Measurements from ENCODE around the gene CCDC60. TPM values are rescaled to one million over a fixed set of nuclear protein-coding genes. Genes with fewer than 3 reads are reported as not detected.

Gene CCDC60
- total RNA-seq, 1 donor from 2014 or later = not detected

GRCh38 chr12:119399301-119399700 lies 64.8 kb downstream of the CCDC60 start:
- CTCF ChIA-PET = interaction anchor here (0.6 kb wide), 1 partner anchor 909 kb away, joined by 3 read pairs; no protein-coding TSS in a partner anchor
- DNase-seq (no peak), ATAC-seq (ENCODE audit: low read depth) (no peak)
- peaks cover 2% of the 10 kb centered on the region for H3K27me3 Mint-ChIP-seq
- no peak overlapping the region for H3K27ac Mint-ChIP-seq
- no peaks in the 10 kb centered on the region for H3K9me3 Mint-ChIP-seq
- no peaks in the 10 kb centered on the region for H3K36me3 Mint-ChIP-seq (ENCODE audit: low read depth)
- intact Hi-C loops (cut with micrococcal nuclease) = no loop called here
- no peaks in the 10 kb centered on the region for H3K4me1 Mint-ChIP-seq
- no peak overlapping the region for H3K4me3 Mint-ChIP-seq
- POLR2A ChIA-PET = no interaction called here
- no peak for TF ChIP-seq CTCF (IDR thresholded peaks at IDR 0.05)

GRCh38 chr12:119406308-119406707 lies 71.8 kb downstream of the CCDC60 start:
- H3K36me3 Mint-ChIP-seq (ENCODE audit: low read depth) = no peaks in the 10 kb centered on the region
- no peaks in the 10 kb centered on the region for H3K4me1 Mint-ChIP-seq
- ChIA-PET CTCF (no interaction called here), POLR2A (no interaction called here)
- no peaks in the 10 kb centered on the region for H3K9me3 Mint-ChIP-seq
- DNase-seq (no peak), ATAC-seq (ENCODE audit: low read depth) (no peak)
- H3K4me3 Mint-ChIP-seq = no peak overlapping the region
- no peak overlapping the region for H3K27ac Mint-ChIP-seq
- no peak for TF ChIP-seq CTCF (IDR thresholded peaks at IDR 0.05)
- intact Hi-C loops (cut with micrococcal nuclease) = no loop called here
- peaks cover 3% of the 10 kb centered on the region for H3K27me3 Mint-ChIP-seq

- DNase-seq = no peak
- no peak overlapping the region for H3K27ac Mint-ChIP-seq
- no peak overlapping the region for H3K4me3 Mint-ChIP-seq
- intact Hi-C loops (cut with micrococcal nuclease) = no loop called here
- H3K36me3 Mint-ChIP-seq (ENCODE audit: low read depth) = no peaks in the 10 kb centered on the region
- no peak for TF ChIP-seq CTCF (IDR thresholded peaks at IDR 0.05)
- H3K9me3 Mint-ChIP-seq = no peaks in the 10 kb centered on the region
- H3K4me1 Mint-ChIP-seq = no peaks in the 10 kb centered on the region
- CTCF ChIA-PET = no interaction called here
- no peak for ATAC-seq (ENCODE audit: low read depth)
- POLR2A ChIA-PET = no interaction called here
- H3K27me3 Mint-ChIP-seq = peaks cover 3% of the 10 kb centered on the region
Measured at GRCh38 chr12:119406811-119407210, 72.3 kb downstream of the CCDC60 start.

GRCh38 chr12:119409043-119409442 lies 74.5 kb downstream of the CCDC60 start:
- POLR2A ChIA-PET = no interaction called here
- CTCF ChIA-PET = no interaction called here
- intact Hi-C loops (cut with micrococcal nuclease) = no loop called here
- Mint-ChIP-seq H3K4me1 (no peaks in the 10 kb centered on the region), H3K27ac (no peak overlapping the region), H3K9me3 (no peaks in the 10 kb centered on the region), H3K27me3 (peaks cover 10% of the 10 kb centered on the region), H3K36me3 (ENCODE audit: low read depth) (no peaks in the 10 kb centered on the region), H3K4me3 (no peak overlapping the region)
- no peak for TF ChIP-seq CTCF (IDR thresholded peaks at IDR 0.05)
- no peak for DNase-seq
- no peak for ATAC-seq (ENCODE audit: low read depth)

GRCh38 chr12:119410396-119410795 lies 75.9 kb downstream of the CCDC60 start:
- no peak for ATAC-seq (ENCODE audit: low read depth)
- ChIA-PET POLR2A (no interaction called here), CTCF (no interaction called here)
- no peak for TF ChIP-seq CTCF (IDR thresholded peaks at IDR 0.05)
- H3K36me3 Mint-ChIP-seq (ENCODE audit: low read depth) = no peaks in the 10 kb centered on the region
- H3K27ac Mint-ChIP-seq = no peak overlapping the region
- H3K27me3 Mint-ChIP-seq = peaks cover 10% of the 10 kb centered on the region
- H3K4me3 Mint-ChIP-seq = no peak overlapping the region
- no peak for DNase-seq
- no peaks in the 10 kb centered on the region for H3K9me3 Mint-ChIP-seq
- intact Hi-C loops (cut with micrococcal nuclease) = no loop called here
- H3K4me1 Mint-ChIP-seq = no peaks in the 10 kb centered on the region

Data from activated B cell treated with CpG ODN at 0.5 μM for 24 hours (primary cell).